HG03457 (cell line): ENCODE data around the gene HCAR1.
"Not testable (repeated sequence)": the region's sequence is repeated elsewhere in the genome, so short reads cannot be mapped to it uniquely, and the experiment has no call there.

Experiments used
- ATAC-seq: cut with Tn5 transposase; IDR thresholded peaks from one replicate; pipeline ENCODE4 v1.9.1; 2021; ENCODE audit warnings: moderate number of reproducible peaks; ENCODE audit not compliant: unreplicated experiment

Gene HCAR1, protein sequence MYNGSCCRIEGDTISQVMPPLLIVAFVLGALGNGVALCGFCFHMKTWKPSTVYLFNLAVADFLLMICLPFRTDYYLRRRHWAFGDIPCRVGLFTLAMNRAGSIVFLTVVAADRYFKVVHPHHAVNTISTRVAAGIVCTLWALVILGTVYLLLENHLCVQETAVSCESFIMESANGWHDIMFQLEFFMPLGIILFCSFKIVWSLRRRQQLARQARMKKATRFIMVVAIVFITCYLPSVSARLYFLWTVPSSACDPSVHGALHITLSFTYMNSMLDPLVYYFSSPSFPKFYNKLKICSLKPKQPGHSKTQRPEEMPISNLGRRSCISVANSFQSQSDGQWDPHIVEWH

DNA sequence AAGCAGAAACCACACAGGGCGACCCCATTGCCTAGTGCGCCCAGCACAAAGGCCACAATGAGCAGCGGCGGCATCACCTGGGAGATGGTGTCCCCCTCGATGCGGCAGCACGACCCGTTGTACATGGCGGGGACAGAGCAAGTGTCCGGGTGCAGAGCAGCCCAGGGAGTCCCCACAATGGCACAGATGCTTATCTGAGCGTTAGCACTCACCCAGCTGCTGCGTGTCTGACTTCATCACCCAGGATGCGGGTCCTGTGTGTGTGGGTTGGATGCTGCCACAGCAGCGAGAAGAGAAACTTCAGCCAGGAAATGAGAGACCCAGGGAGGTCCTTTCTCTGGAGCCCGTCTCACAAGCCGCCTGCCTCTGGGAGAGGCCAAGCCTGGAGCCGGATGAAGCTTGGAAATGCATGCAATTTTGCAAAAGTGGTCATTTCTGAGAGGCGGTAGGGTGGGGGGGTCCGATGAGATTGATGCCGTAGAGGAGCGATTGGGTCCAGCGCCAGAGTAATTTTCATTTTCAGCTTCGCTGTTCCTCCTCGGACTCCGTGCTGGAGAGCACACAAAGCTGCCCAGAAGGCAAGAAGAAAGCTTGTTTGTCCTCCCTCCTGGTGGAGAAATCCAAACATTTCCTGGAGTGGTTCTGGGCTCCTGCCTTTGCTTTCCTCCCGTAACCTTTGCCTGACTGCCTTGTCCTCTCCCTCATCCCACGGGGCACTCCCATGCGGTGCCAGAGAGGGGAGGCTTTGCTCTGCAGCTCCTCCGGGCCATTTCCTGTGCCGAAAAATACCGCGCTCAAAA lies at the start of gene HCAR1:
Gene HCAR1, minus strand, starts transcription at position 630 of the 800 bp plus-strand sequence. Its CDS starts 505 bp downstream, at position 125.
- no peak for ATAC-seq

DNA sequence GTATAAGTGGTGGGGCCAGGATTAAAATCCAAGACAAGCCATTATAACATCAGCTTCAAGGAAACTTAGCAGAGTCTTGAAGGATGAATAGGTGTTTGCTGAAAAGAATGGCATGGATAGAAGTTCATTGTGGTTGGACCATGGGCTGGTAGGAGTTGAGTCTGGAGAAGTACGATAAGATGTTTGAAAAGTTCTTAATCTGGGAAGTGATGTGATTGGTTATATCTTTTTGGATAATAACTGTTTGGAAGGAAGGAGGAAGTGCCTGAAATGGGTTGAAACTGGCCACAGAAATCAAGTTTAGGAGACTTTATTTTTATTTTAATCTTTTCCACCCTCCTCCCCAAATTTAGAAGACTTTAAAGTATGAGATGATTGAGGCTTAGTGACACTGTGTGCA lies 26.9 kb upstream of the HCAR1 start:
- ATAC-seq, result no peak

DNA sequence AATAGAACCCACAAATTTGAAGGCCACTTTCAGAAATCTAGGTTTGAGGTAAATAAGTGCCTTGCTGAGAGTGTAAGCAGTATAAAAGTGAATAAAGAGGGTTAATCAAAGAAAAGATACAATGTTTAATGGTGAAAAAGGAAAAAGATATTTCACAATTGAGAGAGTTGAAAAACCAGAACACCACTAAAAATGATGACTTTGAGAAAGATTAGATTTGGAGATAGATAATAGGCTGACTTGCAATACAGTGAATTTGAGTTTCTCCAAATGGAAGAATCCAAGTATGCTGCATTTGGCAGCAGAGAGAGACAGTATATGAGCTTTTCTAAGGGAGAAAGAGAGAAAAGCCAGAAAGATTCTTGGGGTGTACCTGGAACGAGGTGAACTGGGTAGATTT lies 24.1 kb upstream of the HCAR1 start:
- ATAC-seq, result no peak

GRCh38 chr12:122753319-122753650 lies 22.6 kb upstream of the HCAR1 start:
- no peak for ATAC-seq

- ATAC-seq, result peak; percentile 88
Observed at GRCh38 chr12:122752464-122753318, 22.0 kb upstream of the HCAR1 start, which contains the start of gene DENR. Gene DENR (plus strand): TSS chr12:122752824. CDS start chr12:122753702, 878 bp downstream.

GRCh38 chr12:122750781-122751515 lies 20.3 kb upstream of the HCAR1 start:
- ATAC-seq, result not testable (repeated sequence)

- no peak for ATAC-seq
Observed at GRCh38 chr12:122749569-122750332, 19.1 kb upstream of the HCAR1 start.

- no peak for ATAC-seq
Observed at GRCh38 chr12:122747224-122748135, 16.8 kb upstream of the HCAR1 start.

DNA sequence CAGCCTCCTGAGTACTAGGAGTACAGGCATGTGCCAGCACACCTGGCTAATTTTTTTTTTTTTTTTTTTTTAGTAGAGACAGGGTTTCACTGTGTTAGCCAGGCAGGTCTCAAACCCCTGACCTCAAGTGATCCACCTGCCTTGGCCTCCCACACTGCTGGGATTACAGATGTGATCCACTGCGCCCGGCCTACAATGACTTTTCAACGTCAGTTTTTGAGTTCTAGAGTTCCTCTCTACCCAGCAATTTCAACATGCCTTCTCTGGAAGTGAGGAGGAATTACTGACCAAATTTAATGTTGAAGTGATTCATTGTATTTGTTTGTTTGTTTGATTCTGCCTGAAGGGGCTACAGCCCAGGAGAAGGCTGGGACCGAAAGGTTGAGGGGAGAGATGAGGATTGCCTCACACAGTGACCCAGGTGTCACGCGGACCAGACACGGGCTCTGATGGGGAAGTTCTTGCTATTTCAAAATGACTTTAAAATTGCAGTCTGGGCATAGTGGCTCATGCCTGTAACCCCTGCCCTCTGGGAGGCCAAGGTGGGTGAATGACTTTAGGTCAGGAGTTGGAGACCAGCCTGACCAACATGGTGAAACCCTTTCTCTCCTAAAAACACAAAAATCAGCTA lies 13.4 kb upstream of the HCAR1 start:
- ATAC-seq, result no peak

DNA sequence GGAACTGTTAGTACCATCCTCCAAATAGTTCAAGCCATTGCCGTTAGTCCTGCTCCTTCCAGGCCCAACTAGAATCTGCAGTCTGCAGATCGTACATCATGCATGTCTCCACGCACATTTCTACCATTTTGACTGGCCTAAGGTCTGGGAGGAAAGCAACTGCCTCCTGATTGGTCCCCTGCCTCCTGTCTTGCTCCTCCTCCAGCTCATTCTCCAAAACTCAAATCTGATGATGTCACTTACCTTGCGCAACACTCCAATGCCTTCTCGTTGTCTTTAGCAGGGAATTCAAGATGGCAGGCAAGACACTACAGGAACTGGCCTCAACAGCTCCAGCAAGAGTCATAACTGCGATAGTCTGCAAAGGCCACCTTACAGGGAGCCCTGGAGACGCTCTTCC lies 9.7 kb upstream of the HCAR1 start:
- ATAC-seq, result no peak

DNA sequence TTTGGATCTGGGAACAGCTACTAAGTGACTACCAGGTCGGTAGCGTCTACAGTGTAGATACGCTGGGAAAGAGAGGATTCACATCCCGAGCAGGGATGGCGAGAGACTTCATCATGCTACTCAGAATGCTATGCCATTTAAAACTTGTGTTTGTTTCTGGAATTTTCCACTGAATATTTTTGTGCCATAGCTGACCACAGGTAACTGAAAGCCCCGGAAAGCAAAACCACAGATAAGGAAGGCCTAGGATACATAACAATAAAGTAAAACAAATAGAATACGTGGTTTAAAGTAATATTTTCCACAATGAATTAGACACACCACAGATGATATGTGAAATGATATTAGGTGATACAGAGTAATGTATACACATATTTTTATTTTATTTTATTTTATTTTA lies 7.9 kb upstream of the HCAR1 start:
- ATAC-seq, result no peak

DNA sequence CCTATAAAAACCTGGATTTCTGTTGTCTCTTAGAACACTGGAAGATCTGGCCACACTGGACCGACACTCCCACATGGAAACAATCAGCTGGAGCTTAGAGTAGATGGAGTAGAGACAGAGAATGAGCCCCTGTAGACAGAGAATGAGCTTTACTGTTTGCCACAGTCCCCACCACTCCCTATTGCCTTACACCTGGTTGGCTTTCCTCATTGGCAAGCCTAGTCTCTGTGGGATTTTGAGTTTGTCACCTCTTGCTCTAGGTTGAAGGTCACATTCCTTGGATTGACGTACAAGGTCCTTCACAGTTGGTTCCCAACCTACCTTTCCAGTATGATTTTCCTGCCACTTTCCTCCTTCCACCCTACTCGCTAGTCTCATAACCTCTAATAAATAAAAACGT lies 2.0 kb upstream of the HCAR1 start:
- no peak for ATAC-seq

GRCh38 chr12:122732170-122732569 lies 1.5 kb upstream of the HCAR1 start:
- ATAC-seq, result no peak

GRCh38 chr12:122729583-122730214 lies 945 bp downstream of the HCAR1 start:
- ATAC-seq, result no peak

- no peak for ATAC-seq
Observed at GRCh38 chr12:122726080-122726558, 4.5 kb downstream of the HCAR1 start.

DNA sequence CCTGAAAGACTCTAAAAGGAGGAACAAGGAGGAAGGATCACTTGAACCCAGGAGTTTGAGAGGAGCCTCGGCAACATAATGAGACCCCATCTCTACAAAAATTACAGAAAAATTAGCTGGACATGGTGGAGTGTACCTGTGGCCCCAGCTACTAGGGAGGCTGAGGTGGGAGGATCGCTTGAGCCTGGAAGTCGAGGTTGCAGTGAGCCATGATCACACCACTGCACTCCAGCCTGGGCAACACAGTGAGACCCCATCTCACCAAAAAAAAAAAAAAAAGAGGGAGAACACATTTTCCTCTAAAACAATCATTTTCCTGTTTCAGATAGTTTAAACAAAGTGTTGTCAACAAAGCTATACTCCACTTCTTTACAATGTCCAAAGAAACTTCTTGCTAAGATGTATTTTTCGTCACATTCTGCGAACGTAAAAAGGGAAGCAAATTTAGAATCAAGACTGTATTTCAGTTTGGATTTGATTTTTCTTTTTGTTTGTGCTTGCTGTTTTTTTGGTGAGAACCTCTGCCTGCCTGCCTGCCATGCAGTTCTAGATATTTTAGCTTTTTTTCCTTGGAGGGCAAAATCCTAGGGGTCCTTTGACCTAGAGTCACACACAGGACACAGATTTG lies 5.1 kb downstream of the HCAR1 start:
- ATAC-seq, result no peak

GRCh38 chr12:122724641-122725243 lies 5.9 kb downstream of the HCAR1 start:
- ATAC-seq, result no peak
